Natural killer cell (primary cell): Measurements from ENCODE around the gene SP9. TPM values are rescaled to one million over a fixed set of nuclear protein-coding genes. Genes with fewer than 3 reads are reported as not detected.

ENCODE experiments used
- ATAC-seq, 3 donors: fragments of 150-1000 bp in 2 of 3; fragments of 200-7000 bp in 1 of 3; cut with Tn5 transposase; 1 replicate in 1 of 3; 2 replicates in 2 of 3; pipeline ENCODE4 v1.10.0; 2021; ENCODE audit warnings: mild to moderate bottlenecking in 2 of 3, moderate library complexity in 2 of 3
- DNase-seq, 2 donors: peaks; one replicate each; pipeline versions ENCODE4 v3.0.0 to v3.0.0-alpha.2; 2013 to 2021; ENCODE audit warnings: mixed read lengths in 1 of 2
- H3K27ac ChIP-seq: one replicate; pipeline ENCODE4 v1.5.1; 2013; ENCODE audit warnings: mild to moderate bottlenecking, low read length
- H3K27me3 ChIP-seq: one replicate; pipeline ENCODE4 v1.6.1; 2013; ENCODE audit warnings: low read length; ENCODE audit not compliant: control insufficient read depth, insufficient read depth
- H3K36me3 ChIP-seq: one replicate; pipeline ENCODE4 v1.6.1; 2013; ENCODE audit warnings: low read length; ENCODE audit not compliant: control insufficient read depth, insufficient read depth
- H3K4me1 ChIP-seq: one replicate; pipeline ENCODE4 v1.6.1; 2013; ENCODE audit warnings: low read length; ENCODE audit not compliant: control insufficient read depth, insufficient read depth
- H3K4me3 ChIP-seq: one replicate; pipeline ENCODE4 v1.5.1; 2013; ENCODE audit warnings: low read length
- H3K9me3 ChIP-seq: one replicate; pipeline ENCODE4 v1.6.1; 2013; ENCODE audit warnings: low read length; ENCODE audit not compliant: control insufficient read depth, insufficient read depth
- H3K27ac Mint-ChIP-seq, 2 donors: one replicate each; pipeline ENCODE4 v1.8.0; 2022; ENCODE audit warnings: mild to moderate bottlenecking in 2 of 2, mixed read lengths in 2 of 2, moderate library complexity in 1 of 2
- H3K27me3 Mint-ChIP-seq, 2 donors: one replicate each; pipeline ENCODE4 v1.8.0; 2022; ENCODE audit warnings: low read depth in 2 of 2, mixed read lengths in 2 of 2
- H3K36me3 Mint-ChIP-seq: one replicate; pipeline ENCODE4 v1.8.0; 2022; ENCODE audit warnings: mixed read lengths
- H3K4me1 Mint-ChIP-seq, 2 donors: one replicate each; pipeline ENCODE4 v1.8.0; 2022; ENCODE audit warnings: mixed read lengths in 2 of 2
- H3K4me3 Mint-ChIP-seq: one replicate; pipeline ENCODE4 v1.8.0; 2022; ENCODE audit warnings: mild to moderate bottlenecking, moderate library complexity, mixed read lengths
- H3K9me3 Mint-ChIP-seq, 2 donors: one replicate each; pipeline ENCODE4 v1.8.0; 2022; ENCODE audit warnings: mixed read lengths in 2 of 2
- CTCF ChIP-seq: fragments of 200-600 bp; IDR thresholded peaks from one replicate; pipeline ENCODE4 v1.8.0; 2022; ENCODE audit warnings: antibody characterized with exemption
- WGBS: methylation state at CpG from one replicate; pipeline ENCODE4 v1.1.7; 2013; ENCODE audit warnings: missing lambda C conversion rate; ENCODE audit not compliant: insufficient coverage; 5-methylcytosine and 5-hydroxymethylcytosine counted together
- intact Hi-C: fragments of 100-400 bp; cut with micrococcal nuclease; formaldehyde crosslinking; loops from one replicate; pipeline ENCODE4 v1.14.2; 2022
- total RNA-seq, 4 donors: library from RNA; stranded (reverse); fragments of 120-200 nt in 1 of 4; gene quantifications; one replicate each; pipeline versions ENCODE4 v1.2.3 to v1.2.4, GENCODE V29; 2013 to 2022

Gene SP9
- total RNA-seq, 3 donors from 2014 or later (not counting 1 experiment from before 2014, with no cell fraction given): not detected

- no peak overlapping the region for H3K27ac ChIP-seq
- DNase-seq: peak in 1 of 2 donors; percentile 32
- peaks cover 62% of the 10 kb centered on the region for H3K4me1 ChIP-seq
- no peak for ATAC-seq
- no peaks in the 10 kb centered on the region for H3K9me3 Mint-ChIP-seq
- no peaks in the 10 kb centered on the region for H3K36me3 Mint-ChIP-seq
- H3K9me3 ChIP-seq: no peaks in the 10 kb centered on the region
- H3K4me3 Mint-ChIP-seq: peak overlapping the region; percentile 42
- WGBS: 11% methylated on average over 15 of the region's 15 CpGs
- no peak overlapping the region for H3K4me3 ChIP-seq
- intact Hi-C loops: loop anchor here (5.0 kb wide), 1 partner anchor 1749 kb away; the partner anchor contains the start of gene EVX2
- peaks cover 86% of the 10 kb centered on the region for H3K27me3 ChIP-seq
- no peak for TF ChIP-seq CTCF
- H3K4me1 Mint-ChIP-seq: peaks cover 31 to 57% of the 10 kb centered on the region in 2 donors
- peak overlapping the region in 1 of 2 donors; percentile 31 for H3K27ac Mint-ChIP-seq
- no peaks in the 10 kb centered on the region for H3K36me3 ChIP-seq
- H3K27me3 Mint-ChIP-seq: peaks cover 74 to 84% of the 10 kb centered on the region in 2 donors
Observed at GRCh38 chr2:174333017-174333371, 1.8 kb upstream of the SP9 start.

- Histone ChIP-seq H3K4me1 (peaks cover 57% of the 10 kb centered on the region), H3K27me3 (peaks cover 88% of the 10 kb centered on the region), H3K36me3 (no peaks in the 10 kb centered on the region), H3K9me3 (no peaks in the 10 kb centered on the region), H3K27ac (no peak overlapping the region), H3K4me3 (no peak overlapping the region)
- no peak for TF ChIP-seq CTCF
- ATAC-seq: no peak
- 6% methylated on average over 41 of the region's 41 CpGs for WGBS
- H3K9me3 Mint-ChIP-seq: no peaks in the 10 kb centered on the region
- intact Hi-C loops: loop anchor here (5.0 kb wide), 1 partner anchor 1749 kb away; the partner anchor contains the start of gene EVX2
- peak in 1 of 2 donors; percentile 44 for DNase-seq
- H3K27ac Mint-ChIP-seq: peak overlapping the region in 1 of 2 donors; percentile 31
- peak overlapping the region; percentile 42 for H3K4me3 Mint-ChIP-seq
- H3K27me3 Mint-ChIP-seq: peaks cover 77 to 80% of the 10 kb centered on the region in 2 donors
- H3K4me1 Mint-ChIP-seq: peaks cover 31 to 55% of the 10 kb centered on the region in 2 donors
- no peaks in the 10 kb centered on the region for H3K36me3 Mint-ChIP-seq
Observed at GRCh38 chr2:174333372-174334277, 1.1 kb upstream of the SP9 start.

- Mint-ChIP-seq H3K9me3 (no peaks in the 10 kb centered on the region), H3K36me3 (no peaks in the 10 kb centered on the region), H3K4me3 (no peak overlapping the region), H3K4me1 (peaks cover 32 to 49% of the 10 kb centered on the region in 2 donors), H3K27ac (peak overlapping the region in 1 of 2 donors; percentile 31), H3K27me3 (peaks cover 77 to 80% of the 10 kb centered on the region in 2 donors)
- H3K4me1 ChIP-seq: peaks cover 55% of the 10 kb centered on the region
- peaks cover 88% of the 10 kb centered on the region for H3K27me3 ChIP-seq
- DNase-seq: peak in 1 of 2 donors; percentile 38
- H3K36me3 ChIP-seq: no peaks in the 10 kb centered on the region
- WGBS: 17% methylated on average over 10 of the region's 11 CpGs
- no peak overlapping the region for H3K27ac ChIP-seq
- no peak for ATAC-seq
- no peak overlapping the region for H3K4me3 ChIP-seq
- TF ChIP-seq CTCF: no peak
- intact Hi-C loops: loop anchor here (5.0 kb wide), 1 partner anchor 1748 kb away; the partner anchor contains the start of gene EVX2
- no peaks in the 10 kb centered on the region for H3K9me3 ChIP-seq
Observed at GRCh38 chr2:174334278-174334715, 457 bp upstream of the SP9 start.
